ENCODE measurements around the gene THADA. TPM values are rescaled to one million over a fixed set of nuclear protein-coding genes. Genes with fewer than 3 reads are reported as not detected.
A peak's percentile ranks its signal among the peaks of the same experiment; 100 is the strongest.
"Not testable (repeated sequence)": the region's sequence is repeated elsewhere in the genome, so short reads cannot be mapped to it uniquely, and the experiment has no call there.

The THADA gene, protein sequence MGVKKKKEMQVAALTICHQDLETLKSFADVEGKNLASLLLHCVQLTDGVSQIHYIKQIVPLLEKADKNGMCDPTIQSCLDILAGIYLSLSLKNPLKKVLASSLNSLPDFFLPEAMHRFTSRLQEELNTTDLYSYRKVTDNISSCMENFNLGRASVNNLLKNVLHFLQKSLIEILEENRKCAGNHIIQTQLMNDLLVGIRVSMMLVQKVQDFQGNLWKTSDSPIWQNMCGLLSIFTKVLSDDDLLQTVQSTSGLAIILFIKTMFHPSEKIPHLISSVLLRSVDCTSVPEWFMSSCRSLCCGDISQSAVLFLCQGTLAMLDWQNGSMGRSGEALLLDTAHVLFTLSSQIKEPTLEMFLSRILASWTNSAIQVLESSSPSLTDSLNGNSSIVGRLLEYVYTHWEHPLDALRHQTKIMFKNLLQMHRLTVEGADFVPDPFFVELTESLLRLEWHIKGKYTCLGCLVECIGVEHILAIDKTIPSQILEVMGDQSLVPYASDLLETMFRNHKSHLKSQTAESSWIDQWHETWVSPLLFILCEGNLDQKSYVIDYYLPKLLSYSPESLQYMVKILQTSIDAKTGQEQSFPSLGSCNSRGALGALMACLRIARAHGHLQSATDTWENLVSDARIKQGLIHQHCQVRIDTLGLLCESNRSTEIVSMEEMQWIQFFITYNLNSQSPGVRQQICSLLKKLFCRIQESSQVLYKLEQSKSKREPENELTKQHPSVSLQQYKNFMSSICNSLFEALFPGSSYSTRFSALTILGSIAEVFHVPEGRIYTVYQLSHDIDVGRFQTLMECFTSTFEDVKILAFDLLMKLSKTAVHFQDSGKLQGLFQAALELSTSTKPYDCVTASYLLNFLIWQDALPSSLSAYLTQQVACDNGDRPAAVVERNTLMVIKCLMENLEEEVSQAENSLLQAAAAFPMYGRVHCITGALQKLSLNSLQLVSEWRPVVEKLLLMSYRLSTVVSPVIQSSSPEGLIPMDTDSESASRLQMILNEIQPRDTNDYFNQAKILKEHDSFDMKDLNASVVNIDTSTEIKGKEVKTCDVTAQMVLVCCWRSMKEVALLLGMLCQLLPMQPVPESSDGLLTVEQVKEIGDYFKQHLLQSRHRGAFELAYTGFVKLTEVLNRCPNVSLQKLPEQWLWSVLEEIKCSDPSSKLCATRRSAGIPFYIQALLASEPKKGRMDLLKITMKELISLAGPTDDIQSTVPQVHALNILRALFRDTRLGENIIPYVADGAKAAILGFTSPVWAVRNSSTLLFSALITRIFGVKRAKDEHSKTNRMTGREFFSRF (N-terminal part only)
- 13.9 and 22.8 TPM in 2 replicates for total RNA-seq

DNA sequence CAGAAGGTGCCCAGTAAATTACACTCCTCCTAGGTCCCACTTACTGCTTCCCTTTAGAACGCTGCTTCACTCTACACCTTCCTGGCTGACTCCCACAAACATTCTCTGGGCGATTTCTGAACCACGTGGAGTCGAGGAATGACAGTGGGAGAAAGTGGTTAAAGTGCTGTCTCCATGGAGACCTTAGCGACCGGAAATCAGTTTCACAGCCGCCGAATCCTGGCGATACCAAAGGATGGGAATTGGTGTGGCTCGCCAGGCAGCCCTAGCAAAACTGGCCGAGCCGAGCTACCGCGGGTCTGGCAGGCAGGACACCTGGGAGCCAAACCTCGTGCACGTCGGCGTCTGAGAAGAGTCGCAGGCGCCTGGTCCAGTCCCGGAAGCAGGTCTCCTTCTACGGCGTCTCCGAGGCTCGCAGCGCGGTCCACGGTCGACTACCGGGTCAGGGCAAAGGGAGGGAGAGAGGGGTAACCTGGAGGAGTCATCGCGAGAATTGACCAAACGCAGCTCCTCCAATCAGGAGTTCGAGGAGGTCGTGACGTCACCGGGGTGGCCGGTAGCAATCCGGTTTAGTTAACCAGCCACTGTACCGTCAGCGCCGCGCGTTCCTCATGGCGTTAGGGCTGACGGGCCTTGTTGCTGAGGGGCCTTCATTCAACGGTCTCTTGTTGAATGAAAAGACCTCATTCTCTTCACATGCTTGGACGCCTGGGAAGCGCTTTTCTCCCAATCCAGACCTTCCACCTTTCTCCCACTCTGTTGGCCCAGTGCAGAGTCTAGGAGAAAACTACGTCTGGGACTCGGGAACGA, at the start of gene THADA:
THADA (minus strand) TSS at position 436 of the 810 bp plus-strand sequence. CDS start 3,646 bp downstream, outside the sequence.
- peak; percentile 99 to 100 for DNase-seq (ENCODE audit: low read depth in 2 of 2)

DNA sequence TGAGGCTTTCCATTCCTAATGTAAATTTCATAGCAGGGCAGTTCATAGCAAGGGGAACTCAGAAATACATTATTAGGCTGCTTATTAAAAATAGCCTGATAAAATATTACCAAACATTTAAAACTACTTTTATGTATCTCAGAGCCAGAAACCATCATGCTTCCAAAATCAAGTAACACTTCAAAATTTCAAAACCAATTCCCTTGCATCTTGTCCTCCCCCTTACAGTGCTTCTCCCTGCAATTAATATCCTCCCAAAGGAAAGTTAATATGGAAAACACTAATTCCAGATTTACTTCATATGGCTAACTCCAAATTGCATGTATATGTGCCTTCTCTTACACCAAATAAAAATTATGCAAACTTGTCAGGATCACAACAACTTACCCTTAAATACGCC, 47.8 kb upstream of the THADA start:
- DNase-seq (ENCODE audit: low read depth in 2 of 2): no peak

DNA sequence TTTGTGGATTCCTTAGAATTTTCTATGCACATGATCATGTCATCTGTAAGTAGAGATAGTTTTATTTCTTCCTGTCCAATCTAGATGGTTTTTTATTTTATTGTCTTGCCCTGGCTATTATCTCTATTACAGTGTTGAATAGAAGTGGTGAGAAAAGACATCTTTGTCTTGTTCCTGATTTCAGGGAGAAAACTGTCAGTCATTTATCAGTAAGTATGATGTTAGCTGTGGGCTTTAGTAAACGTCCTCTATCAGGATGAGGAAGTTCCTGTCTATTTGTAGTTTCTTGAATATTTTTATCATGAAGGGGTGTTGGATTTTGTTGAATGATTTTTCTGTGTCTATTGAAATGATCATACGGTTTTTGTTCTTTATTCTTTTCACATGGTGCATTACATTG, 46.5 kb upstream of the THADA start:
- no peak for DNase-seq (ENCODE audit: low read depth in 2 of 2)

DNA sequence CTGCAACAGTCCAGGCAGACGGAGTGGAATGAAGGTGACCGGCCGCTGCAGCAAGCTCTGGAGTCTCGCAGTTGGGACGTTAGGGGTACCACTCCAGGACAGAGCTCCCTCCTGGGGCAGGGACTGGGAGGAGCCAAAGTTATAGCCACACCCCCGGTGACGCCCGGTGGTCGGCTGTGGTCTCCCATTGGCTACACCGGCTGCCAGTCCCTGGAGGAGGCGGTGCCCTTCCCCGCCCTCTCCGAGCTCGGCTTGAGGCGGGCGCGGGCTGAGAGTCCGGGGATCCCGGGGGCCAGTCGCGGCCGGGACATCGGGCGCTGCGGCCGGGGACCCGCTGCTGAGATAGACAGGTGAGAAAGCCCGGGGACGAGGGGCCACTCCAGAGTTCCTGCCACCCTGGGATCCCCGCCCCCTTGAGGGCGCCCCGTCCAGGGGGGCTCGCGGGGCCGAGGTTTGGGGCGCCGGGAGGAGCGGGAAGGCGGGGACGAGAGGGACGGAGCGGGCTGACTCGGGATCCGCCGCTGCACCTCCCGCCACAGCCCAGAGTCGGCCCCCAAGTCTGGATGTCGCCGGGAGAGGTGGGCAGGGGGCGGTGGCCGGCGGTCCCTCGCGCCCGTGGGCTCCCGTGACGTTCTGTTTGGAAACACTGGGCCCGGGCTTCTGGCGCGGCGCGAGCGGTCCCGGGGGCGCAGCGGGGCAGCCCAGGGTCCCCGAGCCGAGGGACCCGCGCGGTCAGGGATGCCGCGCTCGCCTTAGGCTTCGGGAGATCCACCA, 41.4 kb upstream of the THADA start, which contains the start of gene PLEKHH2:
PLEKHH2 (plus strand) TSS at position 231 of the 774 bp plus-strand sequence. CDS start 7,414 bp downstream, outside the sequence.
- DNase-seq (ENCODE audit: low read depth in 2 of 2): peak; percentile 78 to 81

DNA sequence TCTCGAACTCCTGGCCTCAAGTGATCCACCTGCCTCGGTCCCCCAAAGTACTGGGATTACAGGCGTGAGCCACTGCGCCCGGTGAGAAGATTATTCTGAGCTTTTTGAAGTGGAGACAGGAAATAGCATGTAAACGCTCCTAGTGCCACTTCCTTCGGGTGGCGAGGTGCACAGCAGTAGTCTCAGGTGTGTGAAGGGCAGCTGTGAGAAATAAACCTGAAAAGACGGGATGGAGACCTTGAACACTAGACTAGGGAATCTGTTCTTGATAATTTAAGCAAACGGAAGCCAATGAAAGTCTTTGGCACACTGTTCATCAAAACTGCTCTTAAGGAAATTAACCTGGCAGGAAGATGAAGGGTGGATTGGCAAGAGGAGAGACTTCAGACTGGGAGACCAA, 40.8 kb upstream of the THADA start:
- DNase-seq (ENCODE audit: low read depth in 2 of 2): no peak

DNA sequence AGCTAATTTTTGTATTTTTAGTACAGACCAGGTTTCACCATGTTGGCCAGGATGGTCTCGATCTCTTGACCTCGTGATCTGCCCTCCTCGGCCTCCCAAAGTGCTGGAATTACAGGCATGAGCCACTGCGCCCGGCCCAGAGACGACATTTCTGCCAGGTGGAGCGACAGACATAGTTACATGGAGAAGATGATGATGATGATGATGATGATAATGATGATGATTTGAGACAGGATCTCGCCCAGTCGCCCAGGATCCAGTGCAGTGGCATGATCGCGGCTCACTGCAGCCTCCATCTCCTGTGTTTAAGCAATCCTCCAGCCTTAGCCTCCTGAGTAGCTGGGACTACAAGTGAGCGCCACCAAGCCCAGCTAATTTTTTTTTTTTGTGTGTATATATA, 40.3 kb upstream of the THADA start:
- DNase-seq (ENCODE audit: low read depth in 2 of 2): not testable (repeated sequence)

DNA sequence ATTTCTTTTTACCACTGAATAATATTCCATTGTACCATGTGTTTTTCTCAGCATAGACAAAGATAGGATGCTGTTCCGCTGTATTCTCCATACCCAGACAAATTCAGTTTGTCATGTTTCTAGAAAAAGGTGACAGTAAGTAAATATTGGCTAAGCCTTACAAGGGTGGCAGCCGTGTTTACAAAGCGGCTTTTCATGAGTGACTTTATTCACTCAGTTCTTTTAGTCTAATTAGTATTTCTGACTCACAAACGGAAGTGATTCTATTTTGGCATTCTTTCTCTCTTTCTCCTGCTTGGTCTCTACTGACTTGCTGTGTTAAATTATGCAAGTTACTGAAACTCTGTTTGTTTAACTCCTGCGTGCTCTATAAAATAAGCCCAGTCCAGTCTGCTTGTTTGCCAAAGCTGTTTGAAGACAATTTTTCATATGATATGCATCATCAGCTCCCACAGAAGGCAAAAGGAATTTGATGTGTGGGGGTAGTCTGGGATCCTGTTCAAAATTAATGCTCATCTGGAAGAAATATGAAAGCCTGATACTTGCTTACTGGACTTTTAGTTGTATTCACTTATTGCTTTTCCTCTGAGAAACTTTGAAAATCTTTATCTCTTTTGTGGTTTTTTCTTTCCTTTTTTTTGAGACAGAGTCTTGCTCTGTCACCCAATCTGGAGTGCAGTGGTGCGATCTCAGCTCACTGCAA, 38.9 kb upstream of the THADA start:
- DNase-seq (ENCODE audit: low read depth in 2 of 2): peak in 1 of 2 donors; percentile 2

DNA sequence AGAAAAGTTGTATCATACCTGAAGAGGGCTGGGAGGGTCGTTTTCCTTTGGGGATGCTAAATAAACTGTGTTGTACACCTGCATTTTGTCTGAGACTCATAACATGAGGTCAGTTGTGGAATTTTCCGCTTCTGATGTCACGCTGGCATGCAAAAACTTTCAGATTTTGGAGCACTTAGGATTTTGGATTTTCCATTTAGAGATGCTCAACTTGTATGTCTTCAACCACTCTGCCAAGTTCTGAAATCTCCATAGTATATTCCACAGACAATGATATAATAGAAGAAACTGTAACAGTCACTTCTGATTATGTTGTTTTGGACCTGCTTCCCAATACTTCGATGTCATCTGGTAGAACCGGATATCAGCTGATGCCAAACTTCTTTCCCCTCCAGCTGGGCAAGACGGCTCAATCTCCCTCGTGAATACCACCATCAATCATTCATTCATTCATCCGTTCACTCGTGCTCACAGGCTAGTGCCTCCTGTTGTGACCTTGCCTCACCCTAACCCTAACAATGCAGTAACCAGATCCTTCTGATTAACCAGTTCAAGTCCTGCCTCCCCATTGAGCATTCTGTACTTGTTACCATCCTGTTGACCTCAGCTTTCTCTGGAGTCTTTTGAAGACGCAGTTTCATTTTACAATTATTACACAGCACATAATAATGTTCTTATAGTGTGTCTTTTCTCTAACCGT, 35.9 kb upstream of the THADA start:
- no peak for DNase-seq (ENCODE audit: low read depth in 2 of 2)

DNA sequence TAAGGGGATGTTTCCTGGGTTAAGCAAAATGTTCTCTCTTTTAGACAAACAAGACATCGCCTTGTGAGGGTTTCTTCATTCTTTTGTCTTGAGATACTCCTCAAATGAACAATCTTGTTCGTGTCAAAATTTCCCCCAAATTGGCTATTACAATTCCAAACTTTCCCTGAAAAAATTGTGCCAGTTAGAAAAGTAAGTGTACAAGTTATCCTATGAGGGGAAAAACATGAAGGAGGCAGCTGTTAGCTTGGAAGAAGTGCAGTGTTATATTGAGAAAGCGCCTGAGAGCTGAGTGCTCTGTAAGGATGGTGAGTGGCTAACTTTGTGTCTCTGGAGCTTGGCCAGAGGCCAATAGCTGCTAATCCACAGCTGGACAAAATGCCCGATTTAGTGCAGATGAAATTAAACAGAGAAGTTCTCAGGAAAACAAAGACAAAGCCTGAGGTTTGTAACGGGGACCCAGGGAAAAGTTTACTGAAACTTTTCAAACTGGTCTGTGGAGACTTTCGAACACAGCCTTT, 27.2 kb upstream of the THADA start:
- DNase-seq (ENCODE audit: low read depth in 2 of 2): no peak

DNA sequence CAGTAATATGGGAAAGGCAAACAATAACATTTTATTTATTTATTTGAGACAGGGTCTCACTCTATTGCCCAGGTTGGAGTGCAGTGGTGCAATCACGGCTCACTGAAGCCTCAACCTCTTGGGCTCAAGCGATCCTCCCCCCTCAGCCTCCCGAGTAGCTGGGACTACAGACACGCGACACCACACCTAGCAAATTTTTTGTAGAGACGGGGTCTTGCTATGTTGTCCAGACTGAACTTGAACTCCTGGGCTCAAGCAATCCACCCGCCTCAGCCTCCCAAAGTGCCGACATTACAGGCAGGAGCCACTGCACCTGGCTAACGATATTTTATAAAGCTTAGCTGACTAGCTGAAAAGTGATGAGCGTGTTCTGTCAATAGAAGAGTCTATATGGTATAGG, 23.7 kb upstream of the THADA start:
- no peak for DNase-seq (ENCODE audit: low read depth in 2 of 2)

DNA sequence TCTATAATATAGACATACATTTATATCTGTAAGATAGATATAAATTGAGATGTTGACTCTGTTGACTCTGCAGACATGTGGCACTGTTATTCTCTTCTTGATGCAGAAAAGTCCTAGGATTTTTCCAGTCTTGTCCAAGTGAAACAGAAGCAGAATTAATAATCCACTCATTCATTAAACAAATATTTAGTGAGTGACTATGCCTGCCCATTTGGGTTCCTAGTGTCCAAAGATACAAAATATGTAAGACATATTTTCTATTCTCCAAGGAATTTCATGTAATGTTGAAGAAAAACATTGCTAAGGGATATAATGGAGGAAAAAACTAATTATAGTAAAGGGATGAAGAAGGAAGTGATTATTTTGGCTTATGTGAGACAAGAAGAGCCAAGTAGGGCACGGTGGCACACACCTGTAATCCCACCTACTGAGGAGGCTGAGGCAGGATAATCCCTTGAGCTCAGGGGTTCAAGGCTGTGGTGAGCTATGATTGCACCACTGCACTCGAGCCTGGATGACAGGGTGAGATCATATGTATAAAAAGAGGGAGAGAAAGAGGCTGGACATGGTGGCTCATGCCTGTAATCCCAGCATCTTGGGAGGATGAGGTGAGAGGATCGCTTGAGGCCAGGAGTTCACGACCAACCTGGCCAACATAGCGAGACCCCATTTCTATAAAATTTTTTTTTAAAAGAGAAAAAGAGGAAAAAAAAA, 21.3 kb upstream of the THADA start:
- no peak for DNase-seq (ENCODE audit: low read depth in 2 of 2)

DNA sequence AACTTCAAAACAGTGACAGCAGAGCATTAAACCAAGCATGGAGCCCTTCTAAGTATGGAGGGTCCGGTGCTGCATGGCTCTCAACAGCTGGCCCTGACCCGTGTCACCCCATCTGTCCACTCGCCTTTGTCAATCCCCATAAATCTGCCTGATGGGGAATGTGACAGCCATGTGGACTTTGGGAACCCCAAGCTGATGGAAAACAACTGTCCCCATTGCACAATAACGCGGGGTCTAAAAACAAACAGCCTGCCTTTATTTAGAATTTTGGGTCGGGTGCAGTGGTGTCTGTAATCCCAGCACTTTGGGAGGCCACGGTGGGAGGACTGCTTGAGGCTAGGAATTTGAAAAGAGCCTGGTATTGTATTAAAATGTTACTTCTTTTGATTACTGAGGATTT, 17.1 kb upstream of the THADA start:
- no peak for DNase-seq (ENCODE audit: low read depth in 2 of 2)

DNA sequence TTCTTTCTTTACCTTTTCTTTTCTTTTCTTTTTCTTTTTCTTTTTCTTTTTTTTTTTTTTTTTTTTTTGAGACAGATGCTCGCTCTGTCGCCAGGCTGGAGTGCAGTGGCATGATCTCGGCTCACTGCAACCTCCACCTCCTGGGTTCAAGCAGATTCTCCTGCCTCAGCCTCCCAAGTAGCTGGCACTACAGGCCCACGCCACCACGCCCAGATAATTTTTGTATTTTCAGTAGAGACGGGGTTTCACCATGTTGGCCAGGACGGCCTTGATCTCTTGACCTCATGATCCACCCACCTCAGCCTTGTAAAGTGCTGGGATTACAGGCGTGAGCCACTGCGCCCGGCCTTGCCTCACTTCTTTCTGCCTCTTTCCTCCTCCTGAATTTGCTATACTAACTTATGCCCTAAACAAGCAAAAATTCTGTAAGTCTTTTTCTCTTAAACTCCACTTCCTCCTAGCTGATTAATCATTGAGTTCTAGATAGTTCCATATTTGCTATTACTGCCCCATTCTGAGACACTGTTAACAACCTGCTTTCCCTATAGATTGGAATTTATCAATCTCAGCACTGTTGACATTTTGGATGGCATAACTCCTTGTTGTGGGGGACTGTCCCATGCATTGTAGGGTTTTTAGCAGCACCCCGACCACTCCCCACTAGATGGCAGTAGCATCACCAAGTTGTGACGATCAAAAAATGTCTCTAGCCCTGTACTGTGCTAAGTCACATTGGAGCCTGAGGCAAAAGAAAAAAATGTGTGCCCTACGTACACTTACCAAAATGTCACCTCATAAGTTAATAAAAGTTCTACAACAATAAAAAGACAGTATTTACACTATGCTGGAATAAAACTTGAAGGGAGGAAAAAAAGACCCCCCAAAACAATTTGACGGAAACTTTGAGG, 16.4 kb upstream of the THADA start:
- peak; percentile 72 for DNase-seq (ENCODE audit: low read depth in 2 of 2)

DNA sequence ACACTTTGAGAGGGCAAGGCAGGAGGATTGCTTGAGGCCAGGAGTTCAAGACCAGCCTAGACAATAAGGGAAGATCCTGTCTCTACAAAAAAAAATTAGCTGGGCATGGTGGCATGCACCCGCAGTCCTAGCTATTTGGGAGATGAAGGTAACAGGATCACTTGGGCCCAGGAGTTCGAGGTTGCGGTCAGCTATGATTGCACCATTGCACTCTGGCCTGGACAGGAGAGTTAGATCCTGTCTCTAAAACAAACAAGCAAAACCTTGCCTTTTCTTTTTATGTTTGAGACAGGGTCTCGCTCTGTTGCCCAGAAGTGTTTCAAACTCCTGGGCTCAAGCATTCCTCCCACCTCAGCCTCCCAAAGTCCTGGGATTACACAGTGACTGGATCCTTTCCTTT, 14.5 kb upstream of the THADA start:
- DNase-seq (ENCODE audit: low read depth in 2 of 2): no peak

DNA sequence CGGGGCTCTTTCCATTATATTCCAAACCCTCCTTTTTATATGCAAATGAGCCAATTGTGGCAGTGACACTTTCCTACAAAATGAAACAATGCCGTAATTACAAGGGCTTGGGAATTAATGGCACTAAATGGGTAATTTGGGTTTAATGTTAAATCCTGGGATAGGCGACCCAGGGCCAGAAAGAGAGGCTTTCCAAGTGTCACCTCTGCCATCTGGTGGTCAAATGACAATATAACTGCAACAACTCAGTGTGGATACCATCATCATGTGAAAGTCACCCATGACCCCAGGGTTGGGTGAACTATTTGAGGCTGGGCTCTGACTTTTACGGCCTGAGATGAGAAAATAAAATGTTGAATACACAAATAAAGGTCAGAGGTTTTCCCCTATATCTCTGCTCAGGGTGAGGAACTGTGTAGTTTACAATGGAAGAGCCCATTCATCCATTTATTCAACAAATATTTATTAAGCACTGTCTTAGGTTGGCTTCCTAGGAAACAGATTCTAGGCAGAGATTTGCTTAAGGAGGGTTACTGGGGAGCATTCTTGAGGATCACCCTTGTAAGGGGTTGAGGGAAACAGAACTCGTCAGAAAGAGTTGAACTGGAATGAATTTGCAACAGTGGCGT, 13.6 kb upstream of the THADA start:
- peak; percentile 55 to 71 for DNase-seq (ENCODE audit: low read depth in 2 of 2)

DNA sequence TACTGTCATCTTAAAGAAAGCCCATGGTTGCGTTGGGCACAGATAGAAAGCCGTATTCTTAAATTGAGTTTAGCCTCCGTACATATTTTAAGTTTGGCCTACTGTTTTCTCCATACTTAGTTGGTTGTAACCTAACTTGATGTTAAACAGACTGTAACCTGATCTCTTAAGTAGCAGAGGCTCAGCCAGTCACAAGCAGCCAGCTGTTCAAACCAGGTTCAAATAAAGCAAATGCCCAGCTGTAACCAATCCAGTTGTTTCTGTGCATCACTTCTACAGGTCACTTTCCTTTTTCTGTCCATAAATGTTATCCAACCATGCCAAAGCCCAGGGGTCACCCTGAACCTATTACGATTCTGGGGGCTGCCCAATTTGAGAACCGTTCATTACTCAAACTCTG, 10.0 kb upstream of the THADA start:
- no peak for DNase-seq (ENCODE audit: low read depth in 2 of 2)
